GM23338 (cell line): ENCODE results near the gene CDV3.

Experiments used
- CREB1 ChIP-seq: fragments of 250-450 bp; sonication (Bioruptor Pico); IDR thresholded peaks from 2 replicates; pipeline ENCODE4 v1.5.0; 2020; ENCODE audit warnings: low read depth, mild to moderate bottlenecking, moderate library complexity
- EZH2 ChIP-seq: fragments of 200-600 bp; sonication (generic); IDR thresholded peaks from one replicate; pipeline ENCODE4 v1.8.0; 2017; ENCODE audit warnings: antibody characterized with exemption, mild to moderate bottlenecking, low read depth; ENCODE audit not compliant: unreplicated experiment
- EZH2phosphoT487 ChIP-seq: fragments of 200-600 bp; sonication (generic); IDR thresholded peaks from one replicate; pipeline ENCODE4 v1.8.1; 2018; ENCODE audit warnings: antibody characterized with exemption; ENCODE audit not compliant: unreplicated experiment
- JUNB ChIP-seq: IDR thresholded peaks from one replicate; pipeline ENCODE4 v1.6.1; 2016; ENCODE audit warnings: antibody characterized with exemption; ENCODE audit not compliant: unreplicated experiment
- NANOG ChIP-seq: IDR thresholded peaks from 2 replicates; pipeline ENCODE4 v1.6.1; 2016; ENCODE audit warnings: antibody characterized with exemption, borderline replicate concordance
- POLR2AphosphoS5 ChIP-seq: IDR thresholded peaks from 2 replicates; pipeline ENCODE4 v1.6.1; 2016; ENCODE audit warnings: antibody characterized with exemption, low read depth
- STAT1 ChIP-seq: IDR thresholded peaks from one replicate; pipeline ENCODE4 v1.6.1; 2016; ENCODE audit warnings: antibody characterized with exemption; ENCODE audit not compliant: unreplicated experiment
- ZNF114 ChIP-seq: fragments of 250-450 bp; sonication (Bioruptor Pico); IDR thresholded peaks from 2 replicates; pipeline ENCODE4 v1.5.0; 2020; ENCODE audit warnings: mild to moderate bottlenecking, moderate library complexity
- ZNF331 ChIP-seq: fragments of 250-450 bp; sonication (Bioruptor Pico); IDR thresholded peaks from 2 replicates; pipeline ENCODE4 v1.5.0; 2020; ENCODE audit warnings: low read depth, mild to moderate bottlenecking, moderate library complexity
- TF ChIP-seq, protein P1 (sequence below), 2 experiments: fragments of 200-600 bp in 1 of 2; sonication (generic) in 1 of 2; conservative IDR thresholded peaks; 2 replicates each; pipeline versions ENCODE4 v1.5.1 to v1.6.1; 2016 to 2017; ENCODE audit warnings: antibody characterized with exemption in 2 of 2, low read depth in 2 of 2, mild to moderate bottlenecking in 2 of 2, moderate library complexity in 1 of 2
- TF ChIP-seq, protein P2 (sequence below): IDR thresholded peaks from one replicate; pipeline ENCODE4 v1.6.1; 2018; ENCODE audit warnings: antibody characterized with exemption; ENCODE audit not compliant: unreplicated experiment
- TF ChIP-seq, protein P3 (sequence below): IDR thresholded peaks from 2 replicates; pipeline ENCODE4 v1.6.1; 2016; ENCODE audit warnings: antibody characterized with exemption
- TF ChIP-seq, protein P4 (sequence below): fragments of 250-450 bp; sonication (Bioruptor Pico); IDR thresholded peaks from 2 replicates; pipeline ENCODE4 v1.5.0; 2020; ENCODE audit warnings: mild to moderate bottlenecking, moderate library complexity

DNA sequence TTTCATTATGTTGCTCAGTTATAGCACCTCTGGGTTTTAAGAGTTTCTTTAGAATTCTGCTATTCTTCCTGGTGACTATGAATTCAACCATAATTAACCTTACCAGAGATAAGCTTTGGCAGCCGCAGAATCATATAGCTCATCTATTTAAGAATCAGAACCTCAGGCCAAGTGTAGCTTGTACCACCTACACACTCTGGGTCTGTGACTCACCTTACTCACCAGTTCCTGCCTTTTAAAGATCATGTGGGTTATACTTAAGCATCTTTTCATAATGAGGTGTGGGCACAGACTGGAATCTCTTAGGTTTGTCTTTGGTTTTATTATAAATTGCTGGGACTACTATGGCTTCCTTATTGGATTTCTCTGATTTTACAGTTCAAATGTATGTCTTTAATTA lies 21.9 kb downstream of the CDV3 start:
- TF ChIP-seq, protein P1, sequence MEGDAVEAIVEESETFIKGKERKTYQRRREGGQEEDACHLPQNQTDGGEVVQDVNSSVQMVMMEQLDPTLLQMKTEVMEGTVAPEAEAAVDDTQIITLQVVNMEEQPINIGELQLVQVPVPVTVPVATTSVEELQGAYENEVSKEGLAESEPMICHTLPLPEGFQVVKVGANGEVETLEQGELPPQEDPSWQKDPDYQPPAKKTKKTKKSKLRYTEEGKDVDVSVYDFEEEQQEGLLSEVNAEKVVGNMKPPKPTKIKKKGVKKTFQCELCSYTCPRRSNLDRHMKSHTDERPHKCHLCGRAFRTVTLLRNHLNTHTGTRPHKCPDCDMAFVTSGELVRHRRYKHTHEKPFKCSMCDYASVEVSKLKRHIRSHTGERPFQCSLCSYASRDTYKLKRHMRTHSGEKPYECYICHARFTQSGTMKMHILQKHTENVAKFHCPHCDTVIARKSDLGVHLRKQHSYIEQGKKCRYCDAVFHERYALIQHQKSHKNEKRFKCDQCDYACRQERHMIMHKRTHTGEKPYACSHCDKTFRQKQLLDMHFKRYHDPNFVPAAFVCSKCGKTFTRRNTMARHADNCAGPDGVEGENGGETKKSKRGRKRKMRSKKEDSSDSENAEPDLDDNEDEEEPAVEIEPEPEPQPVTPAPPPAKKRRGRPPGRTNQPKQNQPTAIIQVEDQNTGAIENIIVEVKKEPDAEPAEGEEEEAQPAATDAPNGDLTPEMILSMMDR (conservative IDR thresholded peaks at IDR 0.05; ENCODE audit: low read depth in 2 of 2): no peak
- no peak for TF ChIP-seq CREB1 (CRISPR knock-in tag)
- TF ChIP-seq EZH2phosphoT487: no peak
- no peak for TF ChIP-seq EZH2
- no peak for TF ChIP-seq POLR2AphosphoS5
- TF ChIP-seq, protein P2, sequence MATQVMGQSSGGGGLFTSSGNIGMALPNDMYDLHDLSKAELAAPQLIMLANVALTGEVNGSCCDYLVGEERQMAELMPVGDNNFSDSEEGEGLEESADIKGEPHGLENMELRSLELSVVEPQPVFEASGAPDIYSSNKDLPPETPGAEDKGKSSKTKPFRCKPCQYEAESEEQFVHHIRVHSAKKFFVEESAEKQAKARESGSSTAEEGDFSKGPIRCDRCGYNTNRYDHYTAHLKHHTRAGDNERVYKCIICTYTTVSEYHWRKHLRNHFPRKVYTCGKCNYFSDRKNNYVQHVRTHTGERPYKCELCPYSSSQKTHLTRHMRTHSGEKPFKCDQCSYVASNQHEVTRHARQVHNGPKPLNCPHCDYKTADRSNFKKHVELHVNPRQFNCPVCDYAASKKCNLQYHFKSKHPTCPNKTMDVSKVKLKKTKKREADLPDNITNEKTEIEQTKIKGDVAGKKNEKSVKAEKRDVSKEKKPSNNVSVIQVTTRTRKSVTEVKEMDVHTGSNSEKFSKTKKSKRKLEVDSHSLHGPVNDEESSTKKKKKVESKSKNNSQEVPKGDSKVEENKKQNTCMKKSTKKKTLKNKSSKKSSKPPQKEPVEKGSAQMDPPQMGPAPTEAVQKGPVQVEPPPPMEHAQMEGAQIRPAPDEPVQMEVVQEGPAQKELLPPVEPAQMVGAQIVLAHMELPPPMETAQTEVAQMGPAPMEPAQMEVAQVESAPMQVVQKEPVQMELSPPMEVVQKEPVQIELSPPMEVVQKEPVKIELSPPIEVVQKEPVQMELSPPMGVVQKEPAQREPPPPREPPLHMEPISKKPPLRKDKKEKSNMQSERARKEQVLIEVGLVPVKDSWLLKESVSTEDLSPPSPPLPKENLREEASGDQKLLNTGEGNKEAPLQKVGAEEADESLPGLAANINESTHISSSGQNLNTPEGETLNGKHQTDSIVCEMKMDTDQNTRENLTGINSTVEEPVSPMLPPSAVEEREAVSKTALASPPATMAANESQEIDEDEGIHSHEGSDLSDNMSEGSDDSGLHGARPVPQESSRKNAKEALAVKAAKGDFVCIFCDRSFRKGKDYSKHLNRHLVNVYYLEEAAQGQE: no peak
- no peak for TF ChIP-seq ZNF114
- no peak for TF ChIP-seq JUNB
- no peak for TF ChIP-seq NANOG
- TF ChIP-seq, protein P3, sequence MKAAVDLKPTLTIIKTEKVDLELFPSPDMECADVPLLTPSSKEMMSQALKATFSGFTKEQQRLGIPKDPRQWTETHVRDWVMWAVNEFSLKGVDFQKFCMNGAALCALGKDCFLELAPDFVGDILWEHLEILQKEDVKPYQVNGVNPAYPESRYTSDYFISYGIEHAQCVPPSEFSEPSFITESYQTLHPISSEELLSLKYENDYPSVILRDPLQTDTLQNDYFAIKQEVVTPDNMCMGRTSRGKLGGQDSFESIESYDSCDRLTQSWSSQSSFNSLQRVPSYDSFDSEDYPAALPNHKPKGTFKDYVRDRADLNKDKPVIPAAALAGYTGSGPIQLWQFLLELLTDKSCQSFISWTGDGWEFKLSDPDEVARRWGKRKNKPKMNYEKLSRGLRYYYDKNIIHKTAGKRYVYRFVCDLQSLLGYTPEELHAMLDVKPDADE: no peak
- TF ChIP-seq, protein P4, sequence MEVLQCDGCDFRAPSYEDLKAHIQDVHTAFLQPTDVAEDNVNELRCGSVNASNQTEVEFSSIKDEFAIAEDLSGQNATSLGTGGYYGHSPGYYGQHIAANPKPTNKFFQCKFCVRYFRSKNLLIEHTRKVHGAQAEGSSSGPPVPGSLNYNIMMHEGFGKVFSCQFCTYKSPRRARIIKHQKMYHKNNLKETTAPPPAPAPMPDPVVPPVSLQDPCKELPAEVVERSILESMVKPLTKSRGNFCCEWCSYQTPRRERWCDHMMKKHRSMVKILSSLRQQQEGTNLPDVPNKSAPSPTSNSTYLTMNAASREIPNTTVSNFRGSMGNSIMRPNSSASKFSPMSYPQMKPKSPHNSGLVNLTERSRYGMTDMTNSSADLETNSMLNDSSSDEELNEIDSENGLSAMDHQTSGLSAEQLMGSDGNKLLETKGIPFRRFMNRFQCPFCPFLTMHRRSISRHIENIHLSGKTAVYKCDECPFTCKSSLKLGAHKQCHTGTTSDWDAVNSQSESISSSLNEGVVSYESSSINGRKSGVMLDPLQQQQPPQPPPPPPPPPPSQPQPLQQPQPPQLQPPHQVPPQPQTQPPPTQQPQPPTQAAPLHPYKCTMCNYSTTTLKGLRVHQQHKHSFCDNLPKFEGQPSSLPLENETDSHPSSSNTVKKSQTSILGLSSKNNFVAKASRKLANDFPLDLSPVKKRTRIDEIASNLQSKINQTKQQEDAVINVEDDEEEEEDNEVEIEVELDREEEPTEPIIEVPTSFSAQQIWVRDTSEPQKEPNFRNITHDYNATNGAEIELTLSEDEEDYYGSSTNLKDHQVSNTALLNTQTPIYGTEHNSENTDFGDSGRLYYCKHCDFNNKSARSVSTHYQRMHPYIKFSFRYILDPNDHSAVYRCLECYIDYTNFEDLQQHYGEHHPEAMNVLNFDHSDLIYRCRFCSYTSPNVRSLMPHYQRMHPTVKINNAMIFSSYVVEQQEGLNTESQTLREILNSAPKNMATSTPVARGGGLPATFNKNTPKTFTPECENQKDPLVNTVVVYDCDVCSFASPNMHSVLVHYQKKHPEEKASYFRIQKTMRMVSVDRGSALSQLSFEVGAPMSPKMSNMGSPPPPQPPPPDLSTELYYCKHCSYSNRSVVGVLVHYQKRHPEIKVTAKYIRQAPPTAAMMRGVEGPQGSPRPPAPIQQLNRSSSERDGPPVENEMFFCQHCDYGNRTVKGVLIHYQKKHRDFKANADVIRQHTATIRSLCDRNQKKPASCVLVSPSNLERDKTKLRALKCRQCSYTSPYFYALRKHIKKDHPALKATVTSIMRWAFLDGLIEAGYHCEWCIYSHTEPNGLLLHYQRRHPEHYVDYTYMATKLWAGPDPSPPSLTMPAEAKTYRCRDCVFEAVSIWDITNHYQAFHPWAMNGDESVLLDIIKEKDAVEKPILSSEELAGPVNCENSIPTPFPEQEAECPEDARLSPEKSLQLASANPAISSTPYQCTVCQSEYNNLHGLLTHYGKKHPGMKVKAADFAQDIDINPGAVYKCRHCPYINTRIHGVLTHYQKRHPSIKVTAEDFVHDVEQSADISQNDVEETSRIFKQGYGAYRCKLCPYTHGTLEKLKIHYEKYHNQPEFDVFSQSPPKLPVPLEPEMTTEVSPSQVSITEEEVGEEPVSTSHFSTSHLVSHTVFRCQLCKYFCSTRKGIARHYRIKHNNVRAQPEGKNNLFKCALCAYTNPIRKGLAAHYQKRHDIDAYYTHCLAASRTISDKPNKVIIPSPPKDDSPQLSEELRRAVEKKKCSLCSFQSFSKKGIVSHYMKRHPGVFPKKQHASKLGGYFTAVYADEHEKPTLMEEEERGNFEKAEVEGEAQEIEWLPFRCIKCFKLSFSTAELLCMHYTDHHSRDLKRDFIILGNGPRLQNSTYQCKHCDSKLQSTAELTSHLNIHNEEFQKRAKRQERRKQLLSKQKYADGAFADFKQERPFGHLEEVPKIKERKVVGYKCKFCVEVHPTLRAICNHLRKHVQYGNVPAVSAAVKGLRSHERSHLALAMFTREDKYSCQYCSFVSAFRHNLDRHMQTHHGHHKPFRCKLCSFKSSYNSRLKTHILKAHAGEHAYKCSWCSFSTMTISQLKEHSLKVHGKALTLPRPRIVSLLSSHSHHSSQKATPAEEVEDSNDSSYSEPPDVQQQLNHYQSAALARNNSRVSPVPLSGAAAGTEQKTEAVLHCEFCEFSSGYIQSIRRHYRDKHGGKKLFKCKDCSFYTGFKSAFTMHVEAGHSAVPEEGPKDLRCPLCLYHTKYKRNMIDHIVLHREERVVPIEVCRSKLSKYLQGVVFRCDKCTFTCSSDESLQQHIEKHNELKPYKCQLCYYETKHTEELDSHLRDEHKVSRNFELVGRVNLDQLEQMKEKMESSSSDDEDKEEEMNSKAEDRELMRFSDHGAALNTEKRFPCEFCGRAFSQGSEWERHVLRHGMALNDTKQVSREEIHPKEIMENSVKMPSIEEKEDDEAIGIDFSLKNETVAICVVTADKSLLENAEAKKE: no peak
- TF ChIP-seq ZNF331 (CRISPR knock-in tag): no peak
- TF ChIP-seq STAT1: no peak
